Stimulated activated naive CD8-positive, alpha-beta T cell treated with anti-CD3 and anti-CD28 coated beads, Interleukin-15, amount 100 ng/mL, for 72 hours (primary cell): ENCODE data around the gene RHOT1.
"Not testable (repeated sequence)": the region's sequence is repeated elsewhere in the genome, so short reads cannot be mapped to it uniquely, and the experiment has no call there.

Experiments
- ATAC-seq: fragments of 150-1000 bp; cut with Tn5 transposase; 2 replicates; pipeline ENCODE4 v1.10.0; 2021; ENCODE audit warnings: mild to moderate bottlenecking, moderate library complexity
- DNase-seq, 2 donors: peaks; one replicate each; pipeline ENCODE4 v3.0.0; 2021 to 2022
- H3K27ac Mint-ChIP-seq, 2 donors: one replicate each; pipeline ENCODE4 v1.8.0; 2022; ENCODE audit warnings: mild to moderate bottlenecking in 2 of 2, mixed read lengths in 2 of 2, moderate library complexity in 2 of 2
- H3K27me3 Mint-ChIP-seq: one replicate; pipeline ENCODE4 v1.8.0; 2022; ENCODE audit warnings: mixed read lengths
- H3K4me1 Mint-ChIP-seq: one replicate; pipeline ENCODE4 v1.8.0; 2022; ENCODE audit warnings: mild to moderate bottlenecking, mixed read lengths
- H3K4me3 Mint-ChIP-seq, 2 donors: one replicate each; pipeline ENCODE4 v1.8.0; 2022; ENCODE audit warnings: mild to moderate bottlenecking in 2 of 2, mixed read lengths in 2 of 2, moderate library complexity in 1 of 2
- H3K9me3 Mint-ChIP-seq, 2 donors: one replicate each; pipeline ENCODE4 v1.8.0; 2022; ENCODE audit warnings: mixed read lengths in 2 of 2

RHOT1 gene

GRCh38 chr17:32263515-32263914 lies 121.2 kb downstream of the RHOT1 start:
- DNase-seq, H3K4me3 Mint-ChIP-seq: not testable (repeated sequence)

GRCh38 chr17:32264140-32264799 lies 122.0 kb downstream of the RHOT1 start:
- DNase-seq (no peak), ATAC-seq (no peak)
- no peak overlapping the region for H3K27ac Mint-ChIP-seq
- H3K4me1 Mint-ChIP-seq: peaks cover 29% of the 10 kb centered on the region
- H3K9me3 Mint-ChIP-seq: no peaks in the 10 kb centered on the region
- peaks cover 89% of the 10 kb centered on the region for H3K27me3 Mint-ChIP-seq
- no peak overlapping the region for H3K4me3 Mint-ChIP-seq

More at GRCh38 chr17:32263515-32263914, 121.2 kb downstream of the RHOT1 start:
- Mint-ChIP-seq H3K4me1 (peaks cover 29% of the 10 kb centered on the region), H3K27me3 (peaks cover 89% of the 10 kb centered on the region)
- H3K9me3 Mint-ChIP-seq, H3K27ac Mint-ChIP-seq, ATAC-seq: not testable (repeated sequence)

GRCh38 chr17:32264823-32265191 lies 122.5 kb downstream of the RHOT1 start:
- DNase-seq (no peak), ATAC-seq (no peak)
- H3K4me3 Mint-ChIP-seq: no peak overlapping the region
- peaks cover 29% of the 10 kb centered on the region for H3K4me1 Mint-ChIP-seq
- H3K9me3 Mint-ChIP-seq: no peaks in the 10 kb centered on the region
- no peak overlapping the region for H3K27ac Mint-ChIP-seq
- H3K27me3 Mint-ChIP-seq: peaks cover 89% of the 10 kb centered on the region

GRCh38 chr17:32265192-32265923 lies 123.1 kb downstream of the RHOT1 start, which contains the start of gene RHBDL3:
Gene RHBDL3, plus strand, starts transcription at chr17:32265832. Its CDS starts 358 bp downstream, at chr17:32266190.
- H3K4me3 Mint-ChIP-seq: peak within 1 kb of the TSS; percentile 75 to 82
- no peaks in the 10 kb centered on the region for H3K9me3 Mint-ChIP-seq
- H3K4me1 Mint-ChIP-seq: peaks cover 29% of the 10 kb centered on the region
- H3K27ac Mint-ChIP-seq: no peak within 1 kb of the TSS
- no peak for DNase-seq
- H3K27me3 Mint-ChIP-seq: peaks cover 89% of the 10 kb centered on the region
- ATAC-seq: peak; percentile 51

- Mint-ChIP-seq H3K4me3 (no peak overlapping the region), H3K4me1 (peaks cover 29% of the 10 kb centered on the region), H3K27me3 (peaks cover 90% of the 10 kb centered on the region), H3K27ac (no peak overlapping the region), H3K9me3 (no peaks in the 10 kb centered on the region)
- DNase-seq (no peak), ATAC-seq (peak; percentile 26)
These were observed 123.7 kb downstream of the RHOT1 start for GRCh38 chr17:32266051-32266388.

- DNase-seq (peak in 1 of 2 donors; percentile 33), ATAC-seq (peak; percentile 52)
- Mint-ChIP-seq H3K27ac (no peak overlapping the region), H3K4me3 (peak overlapping the region; percentile 75 to 82), H3K9me3 (no peaks in the 10 kb centered on the region), H3K27me3 (peaks cover 90% of the 10 kb centered on the region), H3K4me1 (peaks cover 29% of the 10 kb centered on the region)
These were observed 124.3 kb downstream of the RHOT1 start for GRCh38 chr17:32266389-32267301.

GRCh38 chr17:32267690-32268205 lies 125.4 kb downstream of the RHOT1 start:
- Mint-ChIP-seq H3K4me3 (peak overlapping the region; percentile 51 to 57), H3K9me3 (no peaks in the 10 kb centered on the region), H3K4me1 (peaks cover 29% of the 10 kb centered on the region), H3K27ac (no peak overlapping the region), H3K27me3 (peaks cover 90% of the 10 kb centered on the region)
- DNase-seq (no peak), ATAC-seq (no peak)

GRCh38 chr17:32268734-32269288 lies 126.5 kb downstream of the RHOT1 start:
- Mint-ChIP-seq H3K4me3 (no peak overlapping the region), H3K9me3 (no peaks in the 10 kb centered on the region), H3K27ac (no peak overlapping the region), H3K27me3 (peaks cover 85% of the 10 kb centered on the region), H3K4me1 (peaks cover 29% of the 10 kb centered on the region)
- ATAC-seq (no peak), DNase-seq (no peak)

- Mint-ChIP-seq H3K4me1 (peaks cover 27% of the 10 kb centered on the region), H3K27ac (no peak overlapping the region), H3K9me3 (no peaks in the 10 kb centered on the region), H3K27me3 (peaks cover 85% of the 10 kb centered on the region), H3K4me3 (no peak overlapping the region)
- DNase-seq (no peak), ATAC-seq (no peak)
These were observed 127.1 kb downstream of the RHOT1 start for GRCh38 chr17:32269377-32269776.

- Mint-ChIP-seq H3K9me3 (no peaks in the 10 kb centered on the region), H3K27me3 (peaks cover 81% of the 10 kb centered on the region), H3K4me1 (peaks cover 14% of the 10 kb centered on the region), H3K27ac (no peak overlapping the region), H3K4me3 (no peak overlapping the region)
- no peak for ATAC-seq
- no peak for DNase-seq
These were observed 129.5 kb downstream of the RHOT1 start for GRCh38 chr17:32271844-32272243.

GRCh38 chr17:32274101-32274500 lies 131.8 kb downstream of the RHOT1 start:
- Mint-ChIP-seq H3K9me3 (no peaks in the 10 kb centered on the region), H3K4me1 (no peaks in the 10 kb centered on the region), H3K4me3 (no peak overlapping the region)

GRCh38 chr17:32274643-32275042 lies 132.3 kb downstream of the RHOT1 start:
- Mint-ChIP-seq H3K4me1 (no peaks in the 10 kb centered on the region), H3K27me3 (peaks cover 61% of the 10 kb centered on the region), H3K27ac (no peak overlapping the region), H3K4me3 (no peak overlapping the region), H3K9me3 (no peaks in the 10 kb centered on the region)
- no peak for DNase-seq
- no peak for ATAC-seq

More at GRCh38 chr17:32274101-32274500, 131.8 kb downstream of the RHOT1 start:
- no peak for DNase-seq
- Mint-ChIP-seq H3K27me3 (peaks cover 67% of the 10 kb centered on the region), H3K27ac (no peak overlapping the region)
- no peak for ATAC-seq
